Fibroblast of peridontal ligament (primary cell): Measurements from ENCODE around the gene RASA1.

Experiments
- DNase-seq: peaks from one replicate; pipeline ENCODE4 v3.0.0-alpha.2; 2010; ENCODE audit errors: extremely low read depth

Gene RASA1

GRCh38 chr5:87403899-87404298, 136.2 kb downstream of the RASA1 start:
- no peak for DNase-seq

- DNase-seq: no peak
Observed at GRCh38 chr5:87404359-87404758, 136.7 kb downstream of the RASA1 start.

- peak; percentile 86 for DNase-seq
Observed at GRCh38 chr5:87405472-87406155, 137.9 kb downstream of the RASA1 start.

GRCh38 chr5:87408204-87408603, 140.5 kb downstream of the RASA1 start:
- no peak for DNase-seq

GRCh38 chr5:87410931-87411330, 143.2 kb downstream of the RASA1 start:
- DNase-seq: peak; percentile 83

GRCh38 chr5:87411586-87411972, 143.9 kb downstream of the RASA1 start:
- peak; percentile 35 for DNase-seq

GRCh38 chr5:87411973-87412629, 144.4 kb downstream of the RASA1 start:
- peak; percentile 58 for DNase-seq

- DNase-seq: peak; percentile 98
Observed at GRCh38 chr5:87412630-87413342, 145.1 kb downstream of the RASA1 start, which contains the start of gene CCNH. Gene CCNH, minus strand, starts transcription at chr5:87412930. Its CDS starts 136 bp downstream, at chr5:87412794.

- no peak for DNase-seq
Observed at GRCh38 chr5:87413343-87413645, 145.6 kb downstream of the RASA1 start.

GRCh38 chr5:87418506-87418905, 150.8 kb downstream of the RASA1 start:
- DNase-seq: no peak

GRCh38 chr5:87421307-87421706, 153.6 kb downstream of the RASA1 start:
- no peak for DNase-seq

- DNase-seq: no peak
Observed at GRCh38 chr5:87423755-87424154, 156.1 kb downstream of the RASA1 start.

- DNase-seq: no peak
Observed at GRCh38 chr5:87430863-87431457, 163.3 kb downstream of the RASA1 start.

GRCh38 chr5:87432460-87432859, 164.8 kb downstream of the RASA1 start:
- DNase-seq: no peak

- no peak for DNase-seq
Observed at GRCh38 chr5:87433945-87434344, 166.3 kb downstream of the RASA1 start.

- no peak for DNase-seq
Observed at GRCh38 chr5:87434461-87434860, 166.8 kb downstream of the RASA1 start.

GRCh38 chr5:87435144-87435694, 167.5 kb downstream of the RASA1 start:
- no peak for DNase-seq

- DNase-seq: no peak
Observed at GRCh38 chr5:87437724-87438123, 170.0 kb downstream of the RASA1 start.

GRCh38 chr5:87438231-87438630, 170.5 kb downstream of the RASA1 start:
- DNase-seq: no peak
